ENCODE measurements around the gene BANF2. TPM values are rescaled to one million over a fixed set of nuclear protein-coding genes. Genes with fewer than 3 reads are reported as not detected.
A peak's percentile ranks its signal among the peaks of the same experiment; 100 is the strongest.

BANF2 gene
- total RNA-seq, 2 experiments from 2014 or later: not detected

DNA sequence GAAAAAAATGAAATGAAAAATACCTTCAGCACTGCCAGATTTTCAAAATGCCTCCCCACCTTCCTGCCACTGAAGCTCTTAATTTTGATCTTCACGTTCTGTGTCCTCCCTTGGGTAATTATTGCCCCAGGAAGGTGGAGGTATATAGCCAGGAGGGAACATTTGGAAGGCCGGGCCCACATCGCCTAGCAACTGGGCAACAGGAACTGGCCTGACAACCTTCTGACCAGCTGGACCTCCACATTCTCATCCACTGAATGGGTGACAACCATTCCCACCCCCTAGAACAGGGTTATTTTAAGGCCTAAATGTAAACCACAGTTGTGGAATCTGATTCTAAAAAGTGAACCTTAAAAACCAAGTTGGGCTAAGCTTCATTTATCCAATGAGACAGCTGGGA lies 20.9 kb upstream of the BANF2 start:
- TF ChIP-seq, protein P1, sequence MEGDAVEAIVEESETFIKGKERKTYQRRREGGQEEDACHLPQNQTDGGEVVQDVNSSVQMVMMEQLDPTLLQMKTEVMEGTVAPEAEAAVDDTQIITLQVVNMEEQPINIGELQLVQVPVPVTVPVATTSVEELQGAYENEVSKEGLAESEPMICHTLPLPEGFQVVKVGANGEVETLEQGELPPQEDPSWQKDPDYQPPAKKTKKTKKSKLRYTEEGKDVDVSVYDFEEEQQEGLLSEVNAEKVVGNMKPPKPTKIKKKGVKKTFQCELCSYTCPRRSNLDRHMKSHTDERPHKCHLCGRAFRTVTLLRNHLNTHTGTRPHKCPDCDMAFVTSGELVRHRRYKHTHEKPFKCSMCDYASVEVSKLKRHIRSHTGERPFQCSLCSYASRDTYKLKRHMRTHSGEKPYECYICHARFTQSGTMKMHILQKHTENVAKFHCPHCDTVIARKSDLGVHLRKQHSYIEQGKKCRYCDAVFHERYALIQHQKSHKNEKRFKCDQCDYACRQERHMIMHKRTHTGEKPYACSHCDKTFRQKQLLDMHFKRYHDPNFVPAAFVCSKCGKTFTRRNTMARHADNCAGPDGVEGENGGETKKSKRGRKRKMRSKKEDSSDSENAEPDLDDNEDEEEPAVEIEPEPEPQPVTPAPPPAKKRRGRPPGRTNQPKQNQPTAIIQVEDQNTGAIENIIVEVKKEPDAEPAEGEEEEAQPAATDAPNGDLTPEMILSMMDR (IDR thresholded peaks at IDR 0.05): no peak
- peaks cover 6% of the 10 kb centered on the region for H3K27me3 Mint-ChIP-seq
- ChIA-PET CTCF (interaction anchor here (5.3 to 6.4 kb wide), 2 partner anchors 14 to 219 kb away, joined by 49 to 65 read pairs; no protein-coding TSS in a partner anchor), POLR2A (no interaction called here)
- H3K4me3 Mint-ChIP-seq: no peak overlapping the region
- ATAC-seq (no peak), DNase-seq (no peak)
- no peak overlapping the region for H3K27ac Mint-ChIP-seq
- intact Hi-C loops (cut with micrococcal nuclease): no loop called here
- H3K9me3 Mint-ChIP-seq: no peaks in the 10 kb centered on the region
- H3K4me1 Mint-ChIP-seq (ENCODE audit: low read depth): peaks cover 28% of the 10 kb centered on the region
- peaks cover 6% of the 10 kb centered on the region for H3K36me3 Mint-ChIP-seq (ENCODE audit: low read depth)

GRCh38 chr20:17679941-17680835 lies 19.6 kb upstream of the BANF2 start:
- Mint-ChIP-seq H3K4me3 (peak overlapping the region; percentile 76), H3K27ac (peak overlapping the region; percentile 49), H3K36me3 (ENCODE audit: low read depth) (peaks cover 6% of the 10 kb centered on the region), H3K9me3 (no peaks in the 10 kb centered on the region), H3K4me1 (ENCODE audit: low read depth) (peaks cover 28% of the 10 kb centered on the region), H3K27me3 (peaks cover 16% of the 10 kb centered on the region)
- TF ChIP-seq, protein P1 (IDR thresholded peaks at IDR 0.05): no peak
- ChIA-PET CTCF (interaction anchor here (0.6 to 6.4 kb wide), 10 partner anchors 11 to 324 kb away, joined by 3 to 65 read pairs (median 13); partner anchors contain the start of gene DSTN), POLR2A (interaction anchor here (0.9 to 1.3 kb wide), 3 partner anchors 14 to 287 kb away, joined by 3 to 4 read pairs (median 4); no protein-coding TSS in a partner anchor)
- intact Hi-C loops (cut with micrococcal nuclease): loop anchor here (5.0 to 10.0 kb wide), 2 partner anchors 217 to 315 kb away; no protein-coding TSS in a partner anchor
- DNase-seq: peak; percentile 10
- ATAC-seq: no peak

GRCh38 chr20:17680836-17681725 lies 18.7 kb upstream of the BANF2 start:
- H3K4me1 Mint-ChIP-seq (ENCODE audit: low read depth): peaks cover 28% of the 10 kb centered on the region

GRCh38 chr20:17681726-17682102 lies 18.1 kb upstream of the BANF2 start:
- no peaks in the 10 kb centered on the region for H3K9me3 Mint-ChIP-seq
- DNase-seq (no peak), ATAC-seq (peak; percentile 5)
- ChIA-PET POLR2A (interaction anchor here (0.9 to 2.0 kb wide), 8 partner anchors 9 to 285 kb away, joined by 3 to 6 read pairs (median 4); partner anchors contain the start of gene BFSP1), CTCF (interaction anchor here (0.7 to 6.4 kb wide), 46 partner anchors 8 to 913 kb away, joined by 3 to 65 read pairs (median 5); partner anchors contain the start of genes BANF2, BFSP1, DSTN and MGME1)
- H3K4me3 Mint-ChIP-seq: peak overlapping the region; percentile 78
- TF ChIP-seq, protein P1 (IDR thresholded peaks at IDR 0.05): no peak
- H3K27me3 Mint-ChIP-seq: peaks cover 23% of the 10 kb centered on the region
- H3K27ac Mint-ChIP-seq: peak overlapping the region; percentile 76
- intact Hi-C loops (cut with micrococcal nuclease): loop anchor here (5.0 to 10.0 kb wide), 2 partner anchors 216 to 313 kb away; no protein-coding TSS in a partner anchor
- peaks cover 6% of the 10 kb centered on the region for H3K36me3 Mint-ChIP-seq (ENCODE audit: low read depth)
- peaks cover 28% of the 10 kb centered on the region for H3K4me1 Mint-ChIP-seq (ENCODE audit: low read depth)

More at GRCh38 chr20:17680836-17681725, 18.7 kb upstream of the BANF2 start:
- peaks cover 18% of the 10 kb centered on the region for H3K27me3 Mint-ChIP-seq
- DNase-seq (peak; percentile 75), ATAC-seq (peak; percentile 18)
- peaks cover 6% of the 10 kb centered on the region for H3K36me3 Mint-ChIP-seq (ENCODE audit: low read depth)
- TF ChIP-seq, protein P1 (IDR thresholded peaks at IDR 0.05): peak; percentile 48
- intact Hi-C loops (cut with micrococcal nuclease): loop anchor here (5.0 to 10.0 kb wide), 2 partner anchors 216 to 314 kb away; no protein-coding TSS in a partner anchor
- H3K9me3 Mint-ChIP-seq: no peaks in the 10 kb centered on the region
- ChIA-PET POLR2A (interaction anchor here (1.0 to 2.0 kb wide), 6 partner anchors 9 to 286 kb away, joined by 3 to 6 read pairs (median 4); no protein-coding TSS in a partner anchor), CTCF (interaction anchor here (0.6 to 6.4 kb wide), 27 partner anchors 10 to 914 kb away, joined by 3 to 65 read pairs (median 6); partner anchors contain the start of genes BFSP1 and DSTN)
- peak overlapping the region; percentile 76 for H3K4me3 Mint-ChIP-seq
- peak overlapping the region; percentile 49 for H3K27ac Mint-ChIP-seq

Measured in activated CD8-positive, alpha-beta T cell treated with anti-CD3 and anti-CD28 coated beads for 36 hours (primary cell).